Fibroblast of skin of scalp (primary cell): ENCODE results near the gene SP6.

Experiments
- DNase-seq: peaks from one replicate; pipeline ENCODE4 v3.0.0-alpha.2; 2013

Gene SP6

DNA sequence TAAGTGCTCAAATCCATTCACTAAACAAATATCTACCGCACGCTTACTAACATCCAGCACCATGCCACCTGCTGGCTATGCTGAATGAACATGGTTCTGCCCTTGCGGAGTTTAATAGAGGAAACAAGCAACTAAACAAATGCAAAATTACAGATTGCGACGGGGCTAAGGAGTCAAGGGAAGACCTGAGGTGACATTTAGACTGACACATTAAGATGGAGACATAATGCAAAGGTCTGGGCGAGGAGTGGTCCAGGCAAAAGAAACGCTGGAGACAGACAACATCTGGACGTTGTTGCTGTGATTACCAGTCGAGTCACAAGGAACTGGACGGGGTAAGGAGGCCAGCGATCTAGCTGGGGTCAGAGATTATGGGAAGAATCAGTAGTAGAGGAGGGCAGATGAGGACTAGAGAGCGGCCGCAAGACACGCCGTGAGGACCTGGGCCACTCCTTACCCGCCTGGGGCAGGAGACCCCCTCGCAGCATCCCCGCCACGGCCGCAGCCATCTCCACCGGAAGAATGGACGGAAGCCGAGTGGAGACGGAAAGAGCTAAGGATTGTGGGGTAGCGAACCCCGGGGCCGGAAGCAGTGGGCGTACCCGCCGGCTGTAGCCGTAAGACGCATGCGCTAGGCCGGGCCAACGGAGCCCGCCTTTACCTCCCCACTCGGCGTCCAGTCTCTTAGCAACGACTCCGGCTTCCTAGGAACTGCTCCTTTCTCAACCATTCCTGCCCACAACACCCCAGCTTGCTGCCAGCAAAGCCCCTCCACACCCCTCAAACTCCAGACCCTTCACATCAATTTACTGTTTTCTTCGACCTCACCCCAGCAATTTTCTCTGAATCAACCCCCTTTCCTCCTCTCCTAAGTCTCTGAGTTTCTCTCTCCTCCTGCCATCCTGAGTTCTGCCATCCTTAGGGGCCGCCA is 19.7 kb downstream of the SP6 start, which contains the start of the genes LRRC46 and MRPL10:
TSS of gene LRRC46 (plus strand) at position 668 of the 931 bp plus-strand sequence. CDS start 320 bp downstream, outside the sequence.
TSS of gene MRPL10 (minus strand) at position 539 of the 931 bp plus-strand sequence. CDS start at position 509, 30 bp downstream.
- DNase-seq, result peak; percentile 92

GRCh38 chr17:47830396-47831002 is 20.5 kb downstream of the SP6 start:
- DNase-seq, result no peak

DNA sequence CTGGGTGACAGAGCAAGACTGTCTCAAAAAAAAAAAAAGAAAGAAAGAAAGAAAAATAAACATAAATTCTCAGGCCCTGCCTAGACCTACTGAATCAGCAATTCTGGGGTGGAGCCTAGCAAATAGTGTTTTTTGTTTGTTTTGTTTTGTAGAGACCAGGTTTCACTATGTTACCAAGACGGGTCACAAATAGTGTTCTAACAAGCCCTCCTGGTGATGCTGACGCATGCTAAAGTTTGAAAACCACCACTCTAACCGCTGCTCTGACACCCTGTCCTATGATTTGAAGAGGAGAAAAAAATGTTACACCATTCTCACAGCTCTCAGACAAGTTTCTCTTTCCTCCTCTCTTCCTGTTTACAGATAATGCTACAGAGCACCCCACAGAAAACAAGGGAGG is 21.1 kb downstream of the SP6 start:
- DNase-seq, result no peak

DNA sequence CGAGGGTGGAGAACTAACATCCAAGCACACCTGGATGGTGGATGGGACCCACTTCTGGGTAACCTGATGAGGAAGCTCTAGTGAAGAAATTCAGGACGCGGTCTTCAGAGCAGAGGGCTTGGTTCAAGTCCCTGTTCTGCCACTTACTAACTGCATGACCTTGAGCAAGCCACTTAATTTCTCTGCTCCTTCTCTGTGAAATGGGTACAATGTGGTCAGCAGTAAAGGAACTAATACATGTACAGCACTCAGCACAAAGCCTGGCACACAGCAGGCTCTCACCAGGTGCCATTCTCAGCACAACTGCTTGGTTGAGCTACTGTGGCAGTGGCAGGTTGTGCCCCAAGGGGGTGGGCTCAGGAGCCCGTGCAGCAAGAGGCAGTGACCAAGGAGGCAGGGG is 27.4 kb downstream of the SP6 start:
- DNase-seq, result no peak

GRCh38 chr17:47822785-47823184 is 28.2 kb downstream of the SP6 start:
- no peak for DNase-seq

- peak; percentile 86 for DNase-seq
Observed at GRCh38 chr17:47821424-47822391, 29.3 kb downstream of the SP6 start, which contains the start of gene OSBPL7. TSS of gene OSBPL7 (minus strand) at chr17:47821794. CDS start at chr17:47820278, 1,516 bp downstream.

DNA sequence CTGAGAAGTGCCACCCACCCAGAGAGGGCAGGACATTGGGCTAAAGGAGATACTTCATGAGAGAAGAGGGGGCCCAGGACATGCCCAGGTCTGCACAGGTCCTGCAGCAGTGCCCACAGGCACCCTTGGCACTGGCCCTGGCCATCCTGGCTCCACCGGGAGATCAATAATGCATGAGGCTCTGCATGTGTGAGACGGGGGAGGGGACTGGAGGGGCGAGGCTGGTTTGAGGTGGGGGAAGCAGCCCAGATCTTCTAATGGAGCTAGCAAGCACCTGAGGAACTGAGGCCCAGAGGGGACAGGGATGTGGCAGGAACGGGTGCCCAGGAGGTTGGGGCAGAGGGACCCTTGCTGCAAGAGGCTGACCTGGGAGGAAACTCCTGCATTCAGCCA is 29.9 kb downstream of the SP6 start:
- no peak for DNase-seq

DNA sequence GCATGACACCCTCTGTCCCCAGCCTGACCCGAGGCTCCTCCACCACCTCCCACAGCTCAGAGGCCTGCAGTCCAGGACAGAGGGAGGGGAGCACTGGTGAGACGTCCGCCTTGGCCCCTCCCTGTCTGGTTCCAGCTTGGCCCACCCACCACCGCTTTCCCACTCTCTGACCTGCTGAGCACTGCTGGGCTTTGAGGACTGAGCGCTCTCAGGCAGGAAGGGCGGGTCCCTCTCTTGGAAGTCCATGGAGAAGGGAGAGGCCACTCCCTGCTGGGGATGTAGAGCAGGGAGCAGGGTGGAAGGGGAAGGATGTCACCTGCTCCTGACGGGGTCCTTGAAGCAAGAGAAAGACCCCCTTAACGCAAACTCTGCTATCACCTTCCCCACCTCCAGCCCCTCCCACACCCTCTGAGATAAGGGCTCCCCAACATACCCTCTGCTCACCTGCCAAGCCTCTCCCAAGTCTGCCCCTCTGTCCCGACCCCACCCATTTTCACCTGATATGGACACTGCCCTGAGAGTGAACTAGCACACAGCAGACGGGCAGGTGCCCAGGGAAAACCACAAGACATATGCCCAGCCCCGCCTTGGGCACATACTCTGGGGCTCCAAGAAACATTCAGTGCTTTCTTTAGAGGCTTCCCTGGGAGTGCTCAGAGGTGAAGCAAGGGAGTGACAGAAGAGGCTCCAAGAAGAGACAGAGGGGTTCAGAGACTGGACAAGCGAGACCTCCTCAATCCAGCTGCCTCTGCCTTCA is 30.8 kb downstream of the SP6 start:
- DNase-seq, result no peak

- DNase-seq, result no peak
Observed at GRCh38 chr17:47819475-47819874, 31.5 kb downstream of the SP6 start.

- no peak for DNase-seq
Observed at GRCh38 chr17:47818002-47818695, 32.8 kb downstream of the SP6 start.

DNA sequence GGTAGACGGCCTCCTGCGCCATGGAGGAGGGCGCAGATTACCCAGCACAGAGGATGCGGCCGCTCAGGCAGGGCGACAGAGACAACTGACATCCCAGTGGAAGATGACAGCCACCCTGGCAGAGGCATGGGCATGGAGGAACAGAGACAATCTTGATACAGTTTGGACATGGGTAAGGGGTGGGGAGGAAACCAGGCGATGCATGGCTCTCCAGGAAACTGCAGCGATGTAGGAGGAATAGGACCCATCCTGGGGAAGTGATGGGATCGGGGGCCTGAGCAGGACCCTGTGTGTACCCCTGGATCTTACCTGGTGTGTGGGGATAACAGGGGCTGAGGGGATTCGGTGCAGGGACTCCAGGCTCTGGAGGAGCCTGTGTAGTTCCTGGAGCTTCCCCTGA is 34.0 kb downstream of the SP6 start:
- no peak for DNase-seq

DNA sequence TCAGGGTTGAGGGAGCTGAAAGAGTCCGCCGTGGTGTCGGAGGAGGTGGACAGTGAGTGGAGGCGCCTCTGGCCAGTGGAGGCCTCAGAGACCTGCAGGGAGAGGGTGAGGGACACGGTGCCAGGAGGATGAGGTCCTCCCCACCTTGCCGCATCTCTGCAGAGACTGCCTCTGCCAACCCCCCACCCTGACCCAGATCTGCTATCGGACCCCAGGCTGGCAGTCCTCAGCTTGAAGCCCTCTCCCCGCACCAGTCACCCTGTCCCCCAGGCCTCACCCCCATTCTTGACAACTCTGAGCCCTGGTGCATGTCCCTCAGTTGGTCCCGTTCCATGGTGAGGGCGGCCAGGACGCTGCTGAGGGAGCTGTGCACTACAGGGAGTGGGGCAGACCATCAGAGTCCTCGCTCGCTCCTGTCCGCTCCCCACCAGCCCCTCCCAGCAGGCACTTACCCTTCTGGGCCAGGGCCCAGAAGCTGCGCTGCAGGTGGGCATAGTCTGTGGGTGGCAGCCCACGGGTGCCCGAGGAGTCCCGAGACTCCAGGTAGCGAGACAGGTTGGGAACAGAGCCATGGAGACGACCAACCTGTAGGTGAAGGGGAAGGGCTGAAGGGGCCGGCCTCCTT is 34.7 kb downstream of the SP6 start:
- no peak for DNase-seq

DNA sequence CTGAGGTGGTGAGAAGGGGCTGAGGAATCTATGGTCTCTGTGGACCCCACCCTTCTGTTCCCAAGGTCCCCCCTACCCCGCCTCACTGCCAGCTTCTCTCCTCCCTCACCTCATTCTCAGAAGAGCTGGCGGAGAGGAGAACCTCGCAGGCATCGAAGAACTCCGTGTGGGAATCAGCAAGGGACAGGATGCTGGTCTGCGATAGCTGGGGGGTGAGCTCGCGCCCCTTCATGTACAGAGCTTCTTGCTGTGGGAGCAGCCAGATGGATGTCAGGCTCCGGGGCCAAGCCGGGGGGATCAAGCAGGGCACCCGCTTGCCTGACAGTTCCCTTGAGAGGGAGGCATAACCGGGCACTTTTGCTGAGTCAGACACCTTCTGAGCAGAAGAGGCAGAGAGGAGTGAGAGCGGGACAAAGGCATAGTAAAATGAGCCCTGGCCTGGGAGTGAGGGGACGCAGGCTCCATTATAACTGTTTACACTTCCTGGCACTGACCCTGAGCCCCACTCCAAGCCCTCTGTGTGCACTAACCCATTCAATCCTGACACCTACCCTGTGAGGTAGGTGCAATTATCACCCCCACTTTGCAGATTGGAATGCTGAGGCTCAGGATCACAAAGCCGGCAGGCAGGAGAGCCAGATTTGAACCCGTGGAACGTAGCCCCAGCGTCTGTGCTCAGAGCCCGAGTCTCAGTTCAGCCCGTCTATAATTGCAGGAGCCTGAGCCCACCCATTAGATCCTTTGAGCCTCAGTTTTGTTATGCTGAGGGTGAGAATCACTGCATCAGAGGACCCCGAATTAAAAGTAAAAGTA is 35.7 kb downstream of the SP6 start:
- no peak for DNase-seq

DNA sequence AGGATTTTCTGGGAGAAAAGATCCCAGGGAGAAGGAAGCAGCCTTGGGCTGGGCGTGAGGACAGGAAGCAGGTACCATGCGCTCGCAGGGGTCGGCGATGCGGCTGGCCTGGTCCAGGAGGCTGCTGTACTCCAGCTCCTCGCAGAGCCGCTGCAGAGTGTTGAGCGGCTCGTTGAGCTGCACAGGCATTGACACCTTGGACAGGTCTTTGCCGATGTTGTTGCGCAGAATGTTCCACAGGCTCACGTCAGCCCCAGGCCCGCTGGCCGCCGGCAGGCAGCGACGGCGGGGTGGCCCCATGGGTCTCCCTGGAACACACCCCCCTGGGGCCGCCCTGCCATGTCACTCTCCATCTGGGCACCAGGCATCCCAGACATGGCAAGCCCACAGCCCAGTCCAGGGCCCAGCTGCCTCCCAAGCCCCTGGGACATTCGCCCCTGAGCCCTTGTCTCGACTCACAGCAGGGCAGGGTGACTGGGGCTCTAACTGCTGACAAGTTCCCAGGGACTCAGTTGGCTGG is 37.4 kb downstream of the SP6 start:
- no peak for DNase-seq

GRCh38 chr17:47813077-47813476 is 37.9 kb downstream of the SP6 start:
- DNase-seq, result no peak

- no peak for DNase-seq
Observed at GRCh38 chr17:47812146-47812920, 38.6 kb downstream of the SP6 start.

DNA sequence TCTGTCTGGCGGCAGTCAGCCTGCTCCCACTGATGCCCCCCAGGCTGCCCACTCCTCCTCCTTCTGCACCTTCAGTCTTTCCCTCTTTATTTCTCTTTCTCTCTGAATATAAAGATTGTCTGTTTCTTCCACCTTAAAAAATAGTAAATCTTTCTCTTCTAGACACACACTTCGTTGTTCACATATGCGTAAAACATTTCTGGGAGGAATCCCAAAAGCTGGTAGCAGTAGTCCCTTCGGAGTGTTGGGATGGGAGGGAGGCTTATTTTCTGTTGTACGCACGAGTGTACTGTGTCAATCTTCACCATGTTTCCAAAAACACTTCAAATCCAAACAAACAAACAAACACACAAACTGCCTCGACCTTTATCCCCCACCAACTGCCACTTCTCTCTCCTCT is 39.3 kb downstream of the SP6 start:
- DNase-seq, result no peak

DNA sequence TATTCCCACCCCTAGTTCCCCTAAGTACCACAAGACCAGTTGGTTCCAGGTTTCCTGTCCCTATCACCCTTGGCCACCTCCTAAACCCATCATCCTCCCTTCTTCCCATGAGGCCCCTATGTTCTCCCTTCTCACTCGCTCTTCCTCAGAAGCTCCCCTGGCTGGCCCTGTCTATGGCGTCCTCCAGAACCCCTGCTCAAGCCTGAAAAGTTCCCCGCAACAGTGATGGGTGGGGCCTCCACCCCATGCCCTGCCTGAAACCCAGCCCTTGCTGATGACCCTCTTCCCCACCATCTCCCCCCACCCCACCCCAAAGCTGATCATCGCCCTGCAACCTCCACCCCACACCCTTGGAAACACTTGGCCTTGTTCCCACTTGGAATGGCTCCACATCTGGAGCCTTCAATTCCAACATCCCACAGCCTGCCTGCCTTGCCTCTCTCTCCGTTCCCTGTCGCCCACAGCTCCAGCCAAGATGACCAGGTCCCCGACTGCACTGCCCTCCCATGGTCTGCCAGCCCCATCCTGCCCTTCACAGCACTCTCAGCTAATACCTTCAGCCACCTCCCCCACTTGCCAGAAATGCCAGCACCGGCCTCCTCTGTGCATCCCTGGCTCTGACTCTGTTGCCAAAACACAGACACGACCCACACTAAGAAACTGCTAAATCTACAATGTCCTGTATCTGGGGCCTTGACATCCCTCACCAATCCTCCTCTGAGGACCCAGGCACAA is 39.9 kb downstream of the SP6 start:
- DNase-seq, result no peak
